Hepatocyte (in vitro differentiated cells): ENCODE data around the gene SCN2A.

Experiments used
- EZH2 ChIP-seq: fragments of 200-600 bp; sonication (generic); IDR thresholded peaks from 2 replicates; pipeline ENCODE4 v1.6.1; 2016; ENCODE audit warnings: antibody characterized with exemption, mild to moderate bottlenecking, borderline replicate concordance
- TF ChIP-seq, protein P1 (sequence below): fragments of 200-600 bp; sonication (generic); IDR thresholded peaks from 2 replicates; pipeline ENCODE4 v1.5.1; 2016; ENCODE audit warnings: antibody characterized with exemption, mild to moderate bottlenecking; ENCODE audit not compliant: poor library complexity

GRCh38 chr2:165369131-165369897 is 130.1 kb downstream of the SCN2A start:
- TF ChIP-seq, protein P1, sequence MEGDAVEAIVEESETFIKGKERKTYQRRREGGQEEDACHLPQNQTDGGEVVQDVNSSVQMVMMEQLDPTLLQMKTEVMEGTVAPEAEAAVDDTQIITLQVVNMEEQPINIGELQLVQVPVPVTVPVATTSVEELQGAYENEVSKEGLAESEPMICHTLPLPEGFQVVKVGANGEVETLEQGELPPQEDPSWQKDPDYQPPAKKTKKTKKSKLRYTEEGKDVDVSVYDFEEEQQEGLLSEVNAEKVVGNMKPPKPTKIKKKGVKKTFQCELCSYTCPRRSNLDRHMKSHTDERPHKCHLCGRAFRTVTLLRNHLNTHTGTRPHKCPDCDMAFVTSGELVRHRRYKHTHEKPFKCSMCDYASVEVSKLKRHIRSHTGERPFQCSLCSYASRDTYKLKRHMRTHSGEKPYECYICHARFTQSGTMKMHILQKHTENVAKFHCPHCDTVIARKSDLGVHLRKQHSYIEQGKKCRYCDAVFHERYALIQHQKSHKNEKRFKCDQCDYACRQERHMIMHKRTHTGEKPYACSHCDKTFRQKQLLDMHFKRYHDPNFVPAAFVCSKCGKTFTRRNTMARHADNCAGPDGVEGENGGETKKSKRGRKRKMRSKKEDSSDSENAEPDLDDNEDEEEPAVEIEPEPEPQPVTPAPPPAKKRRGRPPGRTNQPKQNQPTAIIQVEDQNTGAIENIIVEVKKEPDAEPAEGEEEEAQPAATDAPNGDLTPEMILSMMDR = no peak
- no peak for TF ChIP-seq EZH2
